Calu3 (cell line): Measurements from ENCODE around the gene ARL6IP5. TPM values are rescaled to one million over a fixed set of nuclear protein-coding genes. Genes with fewer than 3 reads are reported as not detected.
A peak's percentile ranks its signal among the peaks of the same experiment; 100 is the strongest.

Experiments
- BruUV-seq: library from RNA; stranded (reverse); fragments of 400-500 nt; replicated peaks from 2 replicates; lab custom pipeline; 2021; lab: Mats Ljungman, UMichigan
- CTCF ChIA-PET: fragments of 300-600 bp; sonication (Branson Sonifier 250); formaldehyde crosslinking; loops from one replicate; lab custom pipeline; 2022; ENCODE audit warnings: antibody characterized with exemption; lab: Charles Lee
- DNase-seq: peaks from one replicate; pipeline ENCODE4 v3.0.0; 2022
- H3K27ac Mint-ChIP-seq: one replicate; pipeline ENCODE4 v1.8.0; 2022; ENCODE audit warnings: mixed read lengths; ENCODE audit not compliant: unreplicated experiment
- H3K27me3 Mint-ChIP-seq: one replicate; pipeline ENCODE4 v1.8.0; 2022; ENCODE audit warnings: mixed read lengths; ENCODE audit not compliant: unreplicated experiment
- H3K36me3 Mint-ChIP-seq: one replicate; pipeline ENCODE4 v1.8.0; 2022; ENCODE audit warnings: mild to moderate bottlenecking, moderate library complexity, mixed read lengths; ENCODE audit not compliant: insufficient read depth, unreplicated experiment
- H3K4me1 Mint-ChIP-seq: one replicate; pipeline ENCODE4 v1.8.0; 2022; ENCODE audit warnings: mild to moderate bottlenecking, low read depth, mixed read lengths; ENCODE audit not compliant: unreplicated experiment
- H3K4me3 Mint-ChIP-seq: one replicate; pipeline ENCODE4 v1.8.0; 2022; ENCODE audit warnings: mild to moderate bottlenecking, low read depth, moderate library complexity, mixed read lengths; ENCODE audit not compliant: unreplicated experiment
- H3K9me3 Mint-ChIP-seq: one replicate; pipeline ENCODE4 v1.8.0; 2022; ENCODE audit warnings: low read depth, mixed read lengths; ENCODE audit not compliant: unreplicated experiment
- intact Hi-C: fragments of 100-400 bp; cut with micrococcal nuclease; formaldehyde crosslinking; loops from one replicate; pipeline ENCODE4 v1.10.0; 2022; ENCODE audit not compliant: unreplicated experiment
- total RNA-seq: library from RNA; stranded (reverse); gene quantifications from 2 replicates; pipeline ENCODE4 v1.2.3, GENCODE V29; 2022
- TF ChIP-seq, protein P1 (sequence below): fragments of 200-600 bp; IDR thresholded peaks from one replicate; pipeline ENCODE4 v1.8.0; 2022; ENCODE audit warnings: antibody characterized with exemption; ENCODE audit not compliant: unreplicated experiment

Gene ARL6IP5
- total RNA-seq, 1 experiment from 2014 or later: 76.9 TPM

DNA sequence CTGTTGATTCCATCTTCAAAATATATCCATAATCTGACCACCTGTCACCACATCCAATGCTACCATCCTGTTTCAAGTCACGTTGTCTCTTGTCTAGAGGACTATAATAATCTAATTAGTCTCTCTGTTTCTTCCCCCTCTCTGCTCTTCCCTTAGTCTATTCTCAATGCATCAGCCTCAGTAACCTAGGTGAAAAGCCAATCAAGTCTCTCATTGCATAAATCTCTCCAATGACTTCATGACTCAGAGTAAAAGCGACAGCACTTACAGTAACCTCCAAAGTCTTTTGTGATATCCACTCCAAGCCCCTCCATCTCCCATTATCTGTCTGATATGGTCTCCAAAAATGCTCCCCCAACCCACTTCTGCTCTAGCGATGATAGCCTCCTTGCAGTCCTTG, 11.8 kb upstream of the ARL6IP5 start:
- Mint-ChIP-seq H3K4me3 (no peak overlapping the region), H3K9me3 (no peaks in the 10 kb centered on the region), H3K4me1 (peaks cover 15% of the 10 kb centered on the region), H3K27me3 (no peaks in the 10 kb centered on the region), H3K36me3 (peaks cover 20% of the 10 kb centered on the region), H3K27ac (no peak overlapping the region)
- intact Hi-C loops: no loop called here
- CTCF ChIA-PET: no interaction called here
- DNase-seq: no peak
- TF ChIP-seq, protein P1, sequence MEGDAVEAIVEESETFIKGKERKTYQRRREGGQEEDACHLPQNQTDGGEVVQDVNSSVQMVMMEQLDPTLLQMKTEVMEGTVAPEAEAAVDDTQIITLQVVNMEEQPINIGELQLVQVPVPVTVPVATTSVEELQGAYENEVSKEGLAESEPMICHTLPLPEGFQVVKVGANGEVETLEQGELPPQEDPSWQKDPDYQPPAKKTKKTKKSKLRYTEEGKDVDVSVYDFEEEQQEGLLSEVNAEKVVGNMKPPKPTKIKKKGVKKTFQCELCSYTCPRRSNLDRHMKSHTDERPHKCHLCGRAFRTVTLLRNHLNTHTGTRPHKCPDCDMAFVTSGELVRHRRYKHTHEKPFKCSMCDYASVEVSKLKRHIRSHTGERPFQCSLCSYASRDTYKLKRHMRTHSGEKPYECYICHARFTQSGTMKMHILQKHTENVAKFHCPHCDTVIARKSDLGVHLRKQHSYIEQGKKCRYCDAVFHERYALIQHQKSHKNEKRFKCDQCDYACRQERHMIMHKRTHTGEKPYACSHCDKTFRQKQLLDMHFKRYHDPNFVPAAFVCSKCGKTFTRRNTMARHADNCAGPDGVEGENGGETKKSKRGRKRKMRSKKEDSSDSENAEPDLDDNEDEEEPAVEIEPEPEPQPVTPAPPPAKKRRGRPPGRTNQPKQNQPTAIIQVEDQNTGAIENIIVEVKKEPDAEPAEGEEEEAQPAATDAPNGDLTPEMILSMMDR: no peak
- BruUV-seq: no TSS peak

GRCh38 chr3:69079269-69080159, 5.2 kb upstream of the ARL6IP5 start:
- BruUV-seq: TSS peak; percentile 69
- peak; percentile 14 for DNase-seq
- Mint-ChIP-seq H3K36me3 (peaks cover 32% of the 10 kb centered on the region), H3K27me3 (no peaks in the 10 kb centered on the region), H3K9me3 (no peaks in the 10 kb centered on the region), H3K27ac (peak overlapping the region; percentile 81), H3K4me1 (peaks cover 19% of the 10 kb centered on the region), H3K4me3 (peak overlapping the region; percentile 80)
- TF ChIP-seq, protein P1: no peak
- intact Hi-C loops: loop anchor here (2.0 kb wide), 1 partner anchor 27 kb away; the partner anchor contains the start of gene TMF1
- CTCF ChIA-PET: interaction anchor here (0.6 kb wide), 2 partner anchors 9 to 341 kb away, joined by 4 to 8 read pairs; no protein-coding TSS in a partner anchor

GRCh38 chr3:69080233-69080920, 4.4 kb upstream of the ARL6IP5 start, which contains the start of gene UBA3:
UBA3 (minus strand) TSS chr3:69080365; CDS start chr3:69080353, 12 bp downstream.
- CTCF ChIA-PET: interaction anchor here (0.6 kb wide), 2 partner anchors 8 to 340 kb away, joined by 4 to 8 read pairs; no protein-coding TSS in a partner anchor
- H3K27ac Mint-ChIP-seq: peak within 1 kb of the TSS; percentile 81
- intact Hi-C loops: loop anchor here (2.0 kb wide), 1 partner anchor 28 kb away; the partner anchor contains the start of gene TMF1
- peaks cover 23% of the 10 kb centered on the region for H3K4me1 Mint-ChIP-seq
- TF ChIP-seq, protein P1: no peak
- H3K4me3 Mint-ChIP-seq: peak within 1 kb of the TSS; percentile 80
- H3K36me3 Mint-ChIP-seq: peaks cover 41% of the 10 kb centered on the region
- no TSS peak for BruUV-seq
- H3K9me3 Mint-ChIP-seq: no peaks in the 10 kb centered on the region
- no peaks in the 10 kb centered on the region for H3K27me3 Mint-ChIP-seq
- DNase-seq: peak; percentile 89

GRCh38 chr3:69081583-69082262, 3.0 kb upstream of the ARL6IP5 start:
- H3K27ac Mint-ChIP-seq: no peak overlapping the region
- no TSS peak for BruUV-seq
- CTCF ChIA-PET: interaction anchor here (0.6 kb wide), 1 partner anchor 8 kb away, joined by 3 read pairs; no protein-coding TSS in a partner anchor
- peaks cover 50% of the 10 kb centered on the region for H3K36me3 Mint-ChIP-seq
- H3K9me3 Mint-ChIP-seq: no peaks in the 10 kb centered on the region
- no peak overlapping the region for H3K4me3 Mint-ChIP-seq
- TF ChIP-seq, protein P1: no peak
- H3K27me3 Mint-ChIP-seq: no peaks in the 10 kb centered on the region
- peaks cover 30% of the 10 kb centered on the region for H3K4me1 Mint-ChIP-seq
- DNase-seq: peak; percentile 38
- intact Hi-C loops: loop anchor here (2.0 kb wide), 1 partner anchor 29 kb away; the partner anchor contains the start of gene TMF1
